ENCODE measurements around the gene GRHL3.
"Not testable (repeated sequence)": the region's sequence is repeated elsewhere in the genome, so short reads cannot be mapped to it uniquely, and the experiment has no call there.

GRCh38 chr1:24274203-24275103, 44.7 kb upstream of the GRHL3 start:
- TF ChIP-seq CTCF, POLR2A (IDR thresholded peaks at IDR 0.05): not testable (repeated sequence)
